Measurements from ENCODE around the gene LRAT.
A peak's percentile ranks its signal among the peaks of the same experiment; 100 is the strongest.

GRCh38 chr4:154779362-154779947, 35.7 kb downstream of the LRAT start:
- TF ChIP-seq CTCF (IDR thresholded peaks at IDR 0.05; ENCODE audit: insufficient read depth, low read depth, low read length) (peak; percentile 55), EZH2 (IDR thresholded peaks at IDR 0.05; ENCODE audit: insufficient read depth, low read length) (no peak)

Measured in astrocyte (in vitro differentiated cells and primary cell).